ENCODE data around the gene COMT.

The COMT gene

GRCh38 chr22:19984851-19985811 is 43.6 kb downstream of the COMT start:
- DNase-seq = no peak

DNA sequence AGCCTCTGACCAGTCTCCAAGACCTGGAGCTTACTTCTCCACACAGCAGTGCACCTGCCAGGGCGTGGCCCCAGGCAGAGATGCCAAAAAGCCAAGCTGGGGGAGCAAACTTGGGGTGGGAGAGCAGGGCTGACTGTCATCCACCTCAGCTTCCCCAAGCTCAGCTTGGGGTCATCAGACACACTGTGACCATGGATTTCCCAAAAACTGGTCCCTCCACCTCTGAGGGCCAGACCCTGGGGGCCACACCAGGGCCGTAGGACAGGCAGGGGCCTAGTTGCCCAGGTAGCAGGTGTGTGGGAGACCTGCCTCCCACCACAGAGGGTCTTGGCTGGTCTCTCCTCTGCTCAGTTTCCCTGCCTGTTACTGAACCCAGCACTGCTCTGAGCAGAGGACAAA is 44.4 kb downstream of the COMT start:
- no peak for DNase-seq

GRCh38 chr22:19986410-19987341 is 45.1 kb downstream of the COMT start:
- peak; percentile 35 for DNase-seq

DNA sequence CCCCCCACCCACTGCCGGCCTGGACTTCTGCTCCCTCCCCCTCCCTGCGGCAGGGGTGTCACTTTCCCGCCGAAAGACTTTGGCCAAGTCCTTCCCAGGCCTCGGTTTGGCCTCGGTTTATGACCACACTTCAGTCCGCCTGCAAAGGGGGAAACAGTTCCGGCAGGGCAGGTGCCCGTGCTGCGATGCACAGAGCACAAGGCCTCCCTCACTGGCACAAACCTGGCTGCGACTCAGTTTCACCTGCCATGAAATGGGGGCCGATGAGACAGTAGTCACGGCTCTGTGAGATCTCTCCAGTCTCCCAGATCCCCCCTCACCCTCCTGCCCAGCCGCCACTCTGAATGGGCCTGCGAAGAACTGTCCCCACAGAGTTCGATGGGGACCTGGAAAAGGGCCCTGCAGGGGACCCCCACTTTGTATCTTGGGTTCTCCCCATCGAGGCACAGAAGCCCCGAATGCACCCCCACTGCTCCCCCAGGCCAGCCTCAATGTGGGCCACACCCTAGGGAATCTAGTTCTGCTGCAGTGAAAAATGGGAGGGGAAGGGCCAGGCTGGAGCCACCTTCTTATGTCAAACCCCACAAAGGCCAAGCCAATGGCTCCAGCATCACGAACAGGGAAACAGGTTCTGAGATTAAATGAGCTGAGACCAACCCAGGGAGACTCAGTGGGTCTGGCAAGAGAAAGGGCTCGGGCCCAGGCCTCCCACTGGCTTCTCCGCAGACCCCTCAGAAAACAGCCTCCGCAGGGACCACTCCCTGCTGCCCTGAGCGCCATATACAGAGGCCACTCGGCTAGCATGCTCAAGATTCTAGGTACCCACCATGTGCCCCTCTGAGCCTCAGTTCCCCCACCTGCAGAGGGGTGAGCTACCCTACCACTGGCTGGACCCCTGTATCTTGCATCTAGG is 46.1 kb downstream of the COMT start:
- no peak for DNase-seq

DNA sequence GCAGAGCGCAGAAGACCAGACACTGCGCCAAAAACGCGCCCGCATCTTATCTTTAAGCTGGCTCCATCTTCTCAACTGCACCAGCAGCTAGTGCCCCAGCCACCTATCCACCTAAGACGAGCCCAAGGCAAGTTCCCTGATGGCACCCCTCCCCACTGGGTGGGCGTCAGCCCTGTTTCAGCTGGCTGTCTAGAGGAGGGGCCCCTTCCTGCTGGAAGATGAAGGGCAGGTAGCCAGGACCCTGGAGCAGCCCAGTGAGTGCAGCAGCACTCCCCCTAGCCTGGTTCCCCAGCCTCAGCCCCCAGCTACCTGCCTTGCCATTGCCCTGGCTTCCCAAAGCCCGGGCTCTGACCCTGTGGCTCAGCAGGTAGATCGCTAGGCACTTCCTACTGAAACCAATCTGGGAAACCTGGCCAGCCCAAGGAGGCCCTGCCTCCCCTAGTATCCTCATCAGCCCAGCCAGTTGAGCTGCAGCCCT is 46.8 kb downstream of the COMT start:
- no peak for DNase-seq

DNA sequence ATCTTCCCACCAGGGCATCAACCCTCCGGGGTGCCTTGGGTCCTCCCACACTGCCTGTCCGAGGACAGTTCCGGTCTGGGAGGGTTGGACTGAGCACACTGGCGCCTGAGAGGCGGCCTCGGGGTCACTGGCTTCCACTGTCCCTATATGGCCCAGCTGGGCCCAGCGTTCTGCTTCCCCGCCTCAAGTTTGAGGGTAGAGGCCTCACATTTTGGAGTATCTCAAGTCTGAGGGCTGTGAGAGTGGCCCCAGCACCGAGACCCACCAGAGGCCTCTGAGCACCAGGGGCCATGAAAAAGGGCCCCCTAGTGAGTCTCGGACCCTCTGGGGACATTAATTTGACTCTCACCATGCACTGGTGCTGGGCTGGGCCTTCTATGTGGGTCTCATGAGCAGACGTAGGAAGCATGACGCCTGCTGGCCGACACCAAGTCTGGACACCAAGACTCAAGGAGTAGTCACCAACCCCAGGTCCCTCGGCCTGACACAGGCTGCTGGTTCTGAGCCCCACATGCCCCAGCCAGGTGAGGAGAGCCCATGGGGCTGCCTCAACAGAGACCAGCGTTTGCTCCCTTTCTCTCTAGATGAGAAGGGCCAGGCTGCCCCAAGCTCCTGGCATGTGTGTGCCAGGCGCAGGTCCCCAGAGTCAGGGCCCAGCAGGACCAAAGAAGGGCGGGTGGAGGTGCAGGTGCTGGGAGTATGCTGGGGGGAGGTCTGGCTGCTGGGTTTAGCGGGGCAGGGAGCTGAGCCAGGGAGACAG is 47.6 kb downstream of the COMT start:
- no peak for DNase-seq

GRCh38 chr22:19989725-19990067 is 48.1 kb downstream of the COMT start:
- DNase-seq = no peak

DNA sequence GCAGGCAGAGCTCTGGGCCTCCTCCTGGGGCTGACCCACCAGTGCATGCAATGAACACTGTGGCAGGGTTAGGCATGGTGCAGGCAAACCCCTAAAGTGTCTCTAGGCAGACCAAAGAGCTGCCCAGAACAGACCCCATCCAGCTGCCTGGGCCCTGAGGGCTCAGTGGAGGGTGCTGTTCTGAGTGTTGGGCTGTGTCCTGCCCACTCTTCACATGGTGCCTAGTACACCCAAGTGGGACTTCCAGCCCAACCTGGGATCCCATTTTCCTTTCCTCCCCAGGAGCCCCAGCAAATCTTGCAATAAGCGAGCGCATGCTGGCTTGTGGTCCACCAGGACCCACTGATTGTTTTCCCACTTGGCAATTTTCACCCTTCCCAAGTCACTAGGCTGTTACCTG is 48.6 kb downstream of the COMT start:
- DNase-seq = no peak

GRCh38 chr22:19990609-19991394 is 49.2 kb downstream of the COMT start:
- no peak for DNase-seq

DNA sequence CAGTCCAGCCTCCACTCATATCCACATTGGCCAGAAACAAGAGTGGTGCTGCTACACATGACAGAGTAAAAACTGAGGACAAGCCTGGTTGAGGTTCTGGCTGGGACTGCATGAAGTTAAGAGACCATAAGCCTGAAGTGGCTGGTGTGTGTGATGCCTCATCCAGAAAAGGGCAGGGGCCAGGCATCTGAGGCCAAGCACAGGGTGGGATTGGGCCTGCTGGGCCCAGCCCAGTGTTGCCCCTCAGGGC is 49.7 kb downstream of the COMT start:
- DNase-seq = no peak

DNA sequence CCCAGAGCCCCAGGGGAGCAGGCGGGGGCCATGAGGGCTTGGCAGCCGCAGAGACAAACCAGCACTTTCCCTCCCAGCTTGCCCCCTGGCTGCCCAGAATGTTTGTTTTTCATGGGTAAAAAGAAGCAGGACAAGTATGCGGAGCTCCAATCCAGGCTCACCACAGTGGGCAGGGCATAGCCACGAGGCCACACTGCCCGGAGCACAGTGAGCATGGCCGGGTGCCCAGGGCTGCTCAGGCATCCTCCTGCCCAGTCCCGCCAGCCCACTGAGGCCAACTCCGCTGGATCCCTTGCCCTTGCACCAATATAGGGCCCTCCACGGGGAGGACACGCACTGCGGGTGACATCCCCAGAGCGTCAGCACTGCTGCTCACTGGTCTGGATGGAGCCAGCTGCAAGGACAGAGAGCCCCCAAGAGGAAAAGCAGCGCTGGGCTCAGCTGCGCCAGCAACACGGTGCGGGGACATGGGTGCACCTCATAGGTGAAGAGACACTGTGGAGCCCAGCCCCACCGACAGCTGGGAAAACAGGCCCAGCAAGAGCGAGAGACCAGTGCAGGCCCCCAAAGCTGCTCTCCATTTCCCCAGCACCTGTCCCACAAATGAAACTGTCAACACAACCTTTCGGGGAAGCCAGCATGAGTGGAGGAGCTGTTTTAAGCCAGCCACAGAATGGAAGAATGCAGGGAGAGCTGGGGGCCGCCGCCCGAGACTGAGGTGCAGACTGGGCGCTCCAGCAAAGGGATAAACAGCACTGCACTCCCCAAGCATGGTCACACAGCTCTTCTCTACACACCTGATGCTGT is 50.3 kb downstream of the COMT start:
- no peak for DNase-seq

DNA sequence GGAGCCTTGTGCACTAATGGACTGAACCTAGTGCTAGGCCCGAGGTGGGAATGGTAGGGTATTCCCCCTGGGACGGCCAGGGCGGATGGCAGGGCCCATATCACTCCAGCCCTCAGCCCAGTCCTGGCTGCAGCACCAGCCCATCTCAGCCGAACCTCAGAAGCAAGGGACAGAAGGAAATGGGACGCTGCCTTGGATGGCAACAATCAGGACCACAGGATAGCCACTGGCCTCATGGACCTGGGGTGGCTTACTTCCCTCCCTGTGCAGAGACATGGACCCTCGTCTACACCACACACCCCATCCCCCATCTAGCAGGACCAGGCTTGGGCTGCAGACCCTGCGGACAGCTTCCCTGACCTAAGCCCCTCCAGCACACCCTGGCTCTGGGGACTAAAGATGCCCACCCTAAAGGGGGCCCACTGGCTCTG is 50.9 kb downstream of the COMT start:
- no peak for DNase-seq

DNA sequence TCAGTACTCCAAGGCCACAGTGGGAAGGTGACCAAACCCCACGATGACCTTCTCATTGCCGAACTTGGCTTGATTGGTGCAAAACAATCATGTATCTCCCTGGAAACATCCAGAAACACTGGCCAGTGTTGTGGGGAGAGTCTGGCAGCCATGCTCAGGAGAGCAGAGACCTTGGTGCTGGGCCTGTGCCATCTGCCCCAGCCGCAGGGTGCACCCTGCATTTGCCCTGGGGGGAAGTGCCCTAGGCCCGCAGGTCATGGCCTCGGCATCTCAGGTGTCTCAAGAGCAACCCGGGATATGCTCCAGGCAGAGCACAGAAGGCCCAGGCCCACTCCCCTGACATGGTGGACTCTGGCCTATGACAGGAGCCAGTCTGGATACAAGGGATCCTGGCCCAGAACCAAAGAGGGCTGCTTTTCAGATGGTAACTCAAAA is 51.4 kb downstream of the COMT start:
- DNase-seq = no peak

DNA sequence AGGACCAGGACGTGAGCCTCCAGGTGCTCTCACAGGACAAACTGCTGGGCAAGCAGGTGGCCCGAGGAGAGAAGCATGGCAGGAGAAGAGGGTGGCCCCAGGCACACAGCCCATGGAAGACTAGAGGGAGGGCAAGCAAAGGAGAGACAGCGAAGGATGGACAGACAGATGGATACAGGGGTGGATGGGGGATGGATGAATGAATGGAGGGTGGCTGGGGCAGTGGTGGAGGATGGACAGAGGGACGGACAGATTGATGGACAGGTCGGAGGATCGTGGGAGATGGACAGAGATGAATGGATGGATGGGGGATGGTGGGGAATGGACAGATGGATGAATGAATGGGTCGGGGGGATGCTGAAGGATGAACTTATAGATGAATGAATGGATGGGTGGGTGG is 52.4 kb downstream of the COMT start:
- no peak for DNase-seq

DNA sequence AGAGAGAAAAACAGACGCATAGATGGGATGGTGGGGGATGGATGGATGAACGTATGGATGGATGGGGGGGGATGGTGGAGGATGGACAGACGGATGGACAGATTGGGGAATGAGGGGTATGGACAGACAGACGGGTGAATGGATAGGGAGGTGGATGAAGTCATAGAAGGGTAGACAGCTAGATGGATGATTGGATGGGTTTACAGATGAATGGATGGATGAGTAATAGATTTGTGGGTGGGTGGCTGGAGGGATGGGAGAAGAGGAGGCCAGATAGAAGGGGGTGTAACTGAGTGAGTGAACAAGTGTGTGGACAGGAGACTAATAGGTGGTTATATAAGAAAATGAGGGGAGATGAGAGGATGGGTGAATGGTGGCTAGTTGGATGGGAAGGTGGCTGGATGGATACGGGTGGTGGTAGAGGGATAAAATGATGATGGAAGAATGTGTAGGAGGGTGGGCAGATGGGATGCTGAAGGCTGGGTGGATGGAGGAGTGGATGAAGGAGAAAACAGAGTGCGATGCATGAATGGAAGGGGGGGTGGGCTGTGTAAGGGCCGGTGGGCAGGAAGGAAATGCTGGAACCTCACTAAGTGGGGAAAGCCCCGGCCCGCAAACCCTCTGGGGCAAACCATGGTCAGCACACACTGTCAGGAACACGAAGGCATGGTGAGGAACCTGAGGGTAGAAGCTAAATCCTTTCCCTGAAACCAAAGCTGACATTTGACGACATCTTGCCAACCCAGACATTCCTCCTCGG is 53.5 kb downstream of the COMT start:
- no peak for DNase-seq

DNA sequence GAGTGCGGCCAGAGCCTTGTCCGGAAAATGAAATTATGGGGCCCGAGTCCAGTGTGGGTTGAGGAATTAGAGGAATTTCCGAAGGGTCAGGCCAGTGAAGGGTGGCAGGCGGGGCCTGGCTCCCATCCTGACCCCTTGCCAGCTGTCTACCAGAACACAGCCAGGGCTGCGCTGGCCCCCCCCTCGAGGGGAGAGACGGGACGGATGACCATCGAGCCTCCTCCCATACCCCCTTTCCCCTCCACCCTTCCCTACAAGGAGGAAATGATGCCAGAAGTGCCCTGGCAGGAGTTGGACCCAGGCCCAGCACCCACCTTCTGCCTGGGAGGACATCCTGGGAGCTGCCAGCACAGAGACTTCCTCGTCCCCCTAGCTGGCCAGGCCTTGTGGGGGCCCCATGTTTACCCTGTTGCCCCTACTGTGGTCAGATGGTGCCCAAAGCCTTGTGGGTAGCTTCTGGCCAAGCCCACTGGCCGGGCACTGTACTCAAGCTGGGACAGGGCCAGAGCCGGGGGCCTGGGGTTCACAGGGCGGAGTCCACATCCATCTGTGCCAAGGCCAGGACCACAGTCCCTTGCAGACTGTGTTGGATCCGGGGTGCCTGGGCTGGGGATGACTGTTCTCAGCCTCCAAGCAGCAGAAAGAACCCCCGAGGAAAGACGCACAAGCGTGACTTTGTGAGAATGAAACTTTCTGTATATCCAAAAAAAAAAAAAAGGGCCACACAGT is 54.2 kb downstream of the COMT start:
- no peak for DNase-seq

DNA sequence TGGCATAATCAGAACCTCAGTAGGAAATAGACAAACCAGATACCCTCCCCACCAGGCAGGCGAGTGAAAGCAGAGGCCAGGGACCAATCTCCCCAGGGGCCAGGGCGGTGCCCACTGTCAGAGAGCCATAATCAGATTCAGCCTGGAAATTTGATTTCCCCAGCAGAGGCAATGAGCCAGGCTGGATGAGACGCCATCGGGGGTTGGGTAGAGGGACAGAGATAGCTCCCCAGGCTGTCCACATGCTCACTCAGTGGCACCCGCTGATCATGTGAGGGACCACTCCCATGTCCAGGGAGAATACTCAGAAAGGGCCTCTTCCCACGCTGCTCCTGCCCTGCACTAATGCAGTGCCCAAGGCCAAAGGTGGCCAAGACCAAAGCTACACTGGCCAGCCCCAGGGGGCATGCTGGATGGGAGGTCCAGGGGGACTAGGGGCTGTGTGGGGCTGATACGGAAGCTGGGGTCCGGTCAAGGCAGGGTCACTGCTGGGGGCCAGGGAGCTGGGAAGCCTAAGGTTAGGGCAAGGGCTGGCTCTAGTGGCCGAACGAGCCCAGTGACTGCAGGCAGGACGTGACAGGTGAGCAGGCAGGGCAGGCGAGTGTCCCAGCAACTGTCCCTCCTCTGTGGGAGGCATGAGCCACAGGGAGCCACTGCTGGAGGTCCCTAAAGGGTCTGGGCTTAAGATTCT is 55.3 kb downstream of the COMT start:
- no peak for DNase-seq

DNA sequence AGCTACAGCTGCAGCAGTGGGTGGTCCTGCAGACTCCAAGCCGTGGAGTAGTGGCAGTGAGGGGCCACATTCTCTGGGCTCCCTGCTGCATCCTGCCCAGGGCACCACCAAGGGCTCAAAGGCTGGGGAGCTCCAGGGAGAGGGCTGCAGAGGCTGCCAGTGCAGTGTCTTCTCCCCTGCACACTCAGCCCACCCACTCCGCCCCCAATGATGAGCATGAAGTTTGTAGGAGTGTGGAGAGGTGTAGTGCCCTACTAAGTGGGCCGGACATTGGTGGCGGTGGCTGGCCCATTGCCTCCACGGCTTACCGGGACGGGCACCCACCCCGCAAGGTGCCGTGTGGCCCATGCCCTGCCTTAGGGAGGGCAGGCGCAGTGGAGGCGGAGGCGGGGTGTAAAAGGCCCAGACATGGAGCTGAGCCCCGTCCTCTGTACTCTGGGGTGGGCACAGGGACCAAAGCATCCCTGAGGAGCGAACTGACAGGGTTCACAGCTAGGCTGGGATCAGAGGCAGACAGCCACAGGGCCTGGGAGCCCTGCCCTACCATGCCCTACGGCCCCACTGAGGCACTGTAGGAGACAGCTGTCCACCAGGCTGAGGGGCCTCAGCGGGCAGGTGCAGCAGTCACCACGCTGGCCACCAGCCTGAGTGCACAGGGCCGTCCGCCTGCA is 56.1 kb downstream of the COMT start:
- no peak for DNase-seq
